Gastrocnemius medialis (tissue), 4 donors: Measurements from ENCODE around the gene PLAAT5.

Experiments used
- CTCF ChIP-seq, 5 experiments: fragments of 450-650 bp in 3 of 5; fragments of 200-600 bp in 2 of 5; sonication (generic) in 2 of 5; IDR thresholded peaks in 4 of 5; conservative IDR thresholded peaks in 1 of 5; 1 replicate in 4 of 5; 2 replicates in 1 of 5; pipeline ENCODE4 v1.5.1; 2016 to 2019; ENCODE audit warnings: antibody characterized with exemption in 5 of 5, mild to moderate bottlenecking in 3 of 5, moderate library complexity in 3 of 5
- POLR2A ChIP-seq, 2 donors: fragments of 450-650 bp; IDR thresholded peaks; one replicate each; pipeline ENCODE4 v1.6.1; 2017; ENCODE audit warnings: antibody characterized with exemption in 2 of 2, mild to moderate bottlenecking in 2 of 2, moderate library complexity in 2 of 2

GRCh38 chr11:63518548-63518947, 27.6 kb upstream of the PLAAT5 start:
- TF ChIP-seq CTCF (IDR thresholded peaks at IDR 0.05 in 4 of 5, conservative IDR thresholded peaks at IDR 0.05 in 1 of 5), result no peak
- no peak for TF ChIP-seq POLR2A (IDR thresholded peaks at IDR 0.05)
